ENCODE data around the gene PCDH10.

DNA sequence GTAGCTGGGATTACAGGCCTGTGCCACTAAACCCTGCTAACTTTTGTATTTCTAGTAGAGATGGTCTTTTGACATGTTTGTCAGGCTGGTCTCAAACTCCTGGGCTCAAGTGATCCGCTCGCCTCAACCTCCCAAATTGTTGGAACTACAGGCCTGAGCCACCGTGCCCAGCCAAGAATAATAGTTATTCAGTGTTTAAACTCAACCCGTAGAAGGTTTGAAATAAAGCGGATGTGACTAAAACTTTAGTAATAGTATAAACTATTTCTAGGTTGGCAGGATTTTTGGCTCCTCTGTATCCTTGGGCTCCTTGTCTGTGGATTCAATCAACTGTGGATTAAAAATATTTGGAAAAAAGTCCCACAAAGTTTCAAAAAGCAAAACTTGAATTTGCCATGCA, 37.8 kb downstream of the PCDH10 start:
- TF ChIP-seq, protein P1, sequence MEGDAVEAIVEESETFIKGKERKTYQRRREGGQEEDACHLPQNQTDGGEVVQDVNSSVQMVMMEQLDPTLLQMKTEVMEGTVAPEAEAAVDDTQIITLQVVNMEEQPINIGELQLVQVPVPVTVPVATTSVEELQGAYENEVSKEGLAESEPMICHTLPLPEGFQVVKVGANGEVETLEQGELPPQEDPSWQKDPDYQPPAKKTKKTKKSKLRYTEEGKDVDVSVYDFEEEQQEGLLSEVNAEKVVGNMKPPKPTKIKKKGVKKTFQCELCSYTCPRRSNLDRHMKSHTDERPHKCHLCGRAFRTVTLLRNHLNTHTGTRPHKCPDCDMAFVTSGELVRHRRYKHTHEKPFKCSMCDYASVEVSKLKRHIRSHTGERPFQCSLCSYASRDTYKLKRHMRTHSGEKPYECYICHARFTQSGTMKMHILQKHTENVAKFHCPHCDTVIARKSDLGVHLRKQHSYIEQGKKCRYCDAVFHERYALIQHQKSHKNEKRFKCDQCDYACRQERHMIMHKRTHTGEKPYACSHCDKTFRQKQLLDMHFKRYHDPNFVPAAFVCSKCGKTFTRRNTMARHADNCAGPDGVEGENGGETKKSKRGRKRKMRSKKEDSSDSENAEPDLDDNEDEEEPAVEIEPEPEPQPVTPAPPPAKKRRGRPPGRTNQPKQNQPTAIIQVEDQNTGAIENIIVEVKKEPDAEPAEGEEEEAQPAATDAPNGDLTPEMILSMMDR (IDR thresholded peaks at IDR 0.05), result no peak
- no peak for TF ChIP-seq POLR2A (IDR thresholded peaks at IDR 0.05)
